Smooth muscle cell of the brain vasculature (primary cell): ENCODE data around the gene FOXK2.
"Not testable (repeated sequence)": the region's sequence is repeated elsewhere in the genome, so short reads cannot be mapped to it uniquely, and the experiment has no call there.

Source experiments
- DNase-seq: peaks from one replicate; pipeline ENCODE4 v3.0.0-alpha.2; 2012; ENCODE audit warnings: low read depth, low spot score

The FOXK2 gene

GRCh38 chr17:82531431-82531881 is 11.9 kb downstream of the FOXK2 start:
- no peak for DNase-seq

GRCh38 chr17:82534401-82534812 is 14.9 kb downstream of the FOXK2 start:
- DNase-seq = no peak

DNA sequence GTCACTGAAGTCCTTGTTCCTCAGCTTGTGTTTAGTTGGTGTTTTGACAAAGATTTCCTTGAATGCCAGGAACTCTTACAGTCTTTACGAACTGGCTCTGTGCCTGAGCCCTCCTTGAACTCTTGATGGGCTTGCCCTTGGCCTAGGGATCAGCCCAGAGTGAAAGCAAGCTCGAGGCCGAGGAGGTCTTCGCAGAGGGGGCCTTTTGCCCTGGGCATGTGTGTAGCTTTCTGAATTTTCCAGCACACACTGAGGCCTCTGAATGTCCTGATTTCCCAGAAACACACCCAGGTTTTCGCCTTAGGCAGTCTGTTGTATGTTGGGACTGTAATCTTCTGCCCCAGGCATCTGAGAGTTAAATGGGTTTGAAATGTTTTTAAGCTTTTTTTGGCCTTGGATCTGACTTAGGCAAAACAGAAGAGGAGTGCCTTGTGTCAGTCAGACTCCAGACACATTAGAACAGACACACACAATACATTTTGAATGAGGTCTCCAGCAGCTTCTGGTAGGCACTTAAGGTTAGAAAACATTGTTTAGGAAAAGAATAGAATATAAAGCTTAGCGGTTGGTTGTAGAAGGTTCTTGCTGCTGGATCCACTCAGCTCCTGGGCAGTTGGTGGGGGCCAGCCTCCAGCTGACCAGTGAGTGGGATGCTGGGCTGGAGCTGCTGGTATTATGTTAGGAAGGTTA is 17.1 kb downstream of the FOXK2 start:
- DNase-seq = no peak

GRCh38 chr17:82537228-82537627 is 17.7 kb downstream of the FOXK2 start:
- not testable (repeated sequence) for DNase-seq

DNA sequence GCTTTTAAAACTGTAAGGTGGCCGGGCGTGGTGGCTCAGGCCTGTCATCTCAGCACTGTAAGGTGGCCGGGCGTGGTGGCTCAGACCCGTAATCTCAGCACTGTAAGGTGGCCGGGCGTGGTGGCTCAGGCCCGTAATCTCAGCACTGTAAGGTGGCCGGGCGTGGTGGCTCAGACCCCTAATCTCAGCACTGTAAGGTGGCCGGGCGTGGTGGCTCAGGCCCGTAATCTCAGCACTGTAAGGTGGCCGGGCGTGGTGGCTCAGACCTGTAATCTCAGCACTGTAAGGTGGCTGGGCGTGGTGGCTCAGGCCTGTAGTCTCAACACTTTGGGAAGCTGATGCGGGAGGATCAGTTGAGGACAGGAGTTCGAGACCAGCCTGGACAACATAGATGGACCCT is 19.5 kb downstream of the FOXK2 start:
- DNase-seq = not testable (repeated sequence)

DNA sequence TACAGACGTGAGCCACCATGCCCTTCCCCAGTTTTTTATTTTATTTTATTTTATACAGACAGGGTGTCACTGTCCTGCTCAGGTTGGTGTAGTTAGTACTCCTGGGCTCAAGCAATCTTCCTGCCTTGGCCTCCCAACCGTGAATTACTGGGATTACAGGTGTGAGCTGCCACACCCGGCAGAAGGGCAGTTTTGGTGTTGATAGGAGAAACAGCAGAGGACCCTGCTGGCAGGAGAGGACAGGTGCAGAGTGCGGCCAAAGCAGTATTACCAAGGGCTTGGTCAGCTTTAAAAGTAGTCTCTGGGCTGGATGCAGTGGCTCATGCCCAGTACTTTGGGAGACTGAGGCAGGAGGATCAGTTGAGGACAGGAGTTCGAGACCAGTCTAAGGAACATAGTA is 22.9 kb downstream of the FOXK2 start:
- DNase-seq = no peak

- DNase-seq = no peak
These were observed 25.0 kb downstream of the FOXK2 start for GRCh38 chr17:82544431-82545070.

DNA sequence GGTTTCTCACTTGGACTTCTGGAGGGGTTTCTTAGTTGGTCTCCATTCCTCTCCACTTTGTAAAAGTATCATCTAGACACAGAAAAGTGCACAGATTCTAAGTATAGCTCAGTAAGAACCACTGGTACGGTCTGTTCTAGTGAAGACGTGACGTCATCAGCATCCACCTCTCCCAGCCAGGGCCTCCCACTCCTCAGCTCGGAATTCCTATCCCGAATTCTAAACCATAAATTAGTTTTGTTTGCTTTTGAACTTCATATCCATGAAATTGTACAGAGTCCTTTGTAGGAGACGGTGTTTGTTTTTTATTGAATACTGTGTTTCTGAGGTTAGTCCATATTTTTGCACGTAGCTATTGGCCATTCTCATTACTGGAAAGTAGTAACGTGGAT is 25.5 kb downstream of the FOXK2 start:
- no peak for DNase-seq

DNA sequence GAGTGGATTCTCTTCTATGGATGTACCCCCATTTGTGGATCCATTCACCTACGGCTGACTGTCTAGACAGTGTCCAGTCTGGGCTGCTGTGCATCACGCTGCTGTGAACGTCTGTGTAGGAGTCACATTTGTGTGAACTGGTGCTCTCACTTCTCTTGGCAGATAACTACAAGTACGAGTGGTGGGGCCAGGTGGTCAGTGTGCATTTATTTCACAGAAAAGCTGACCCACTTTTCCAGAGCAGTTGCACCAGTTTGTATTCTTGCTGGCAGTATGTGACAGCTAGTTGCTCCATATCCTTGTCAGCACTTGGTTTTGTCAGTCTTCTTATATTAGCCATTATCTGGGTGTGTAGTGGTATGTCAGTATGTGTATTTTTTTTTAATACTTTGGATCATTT is 28.4 kb downstream of the FOXK2 start:
- DNase-seq = no peak

- DNase-seq = no peak
These were observed 29.3 kb downstream of the FOXK2 start for GRCh38 chr17:82548681-82549303.

DNA sequence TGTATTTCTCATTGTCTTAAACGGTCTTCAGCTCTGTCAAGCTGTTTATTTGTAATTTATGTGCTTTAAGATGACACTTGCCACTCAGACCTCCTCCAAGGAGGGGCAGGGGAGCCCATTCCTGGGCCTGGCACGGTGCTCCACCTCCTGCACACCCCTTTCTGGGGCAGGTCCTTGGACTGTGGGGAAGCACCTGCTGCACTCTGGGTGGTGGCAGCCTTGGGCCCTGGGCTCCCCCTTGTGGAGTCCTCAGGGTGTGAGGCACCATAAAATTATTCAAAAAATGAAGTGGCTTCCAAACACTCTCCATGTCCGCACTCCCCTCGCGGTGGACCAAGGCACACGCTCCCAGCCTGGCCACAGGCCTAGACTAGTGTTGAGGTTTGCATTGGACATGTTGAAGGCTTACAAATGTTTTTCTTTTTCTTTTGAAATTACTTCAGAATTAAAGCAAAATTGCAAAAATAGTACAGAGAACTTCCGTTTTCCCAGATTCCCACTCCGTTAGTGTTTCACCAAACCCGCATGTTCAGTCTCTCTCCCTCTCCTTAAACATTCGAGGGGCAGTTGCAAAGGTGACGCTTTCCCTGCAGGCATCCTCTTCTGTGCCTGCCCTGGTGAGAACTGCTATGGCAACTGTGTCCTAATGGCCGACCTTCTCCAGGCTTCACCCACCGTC is 32.4 kb downstream of the FOXK2 start:
- no peak for DNase-seq

GRCh38 chr17:82552580-82552979 is 33.0 kb downstream of the FOXK2 start:
- DNase-seq = no peak

DNA sequence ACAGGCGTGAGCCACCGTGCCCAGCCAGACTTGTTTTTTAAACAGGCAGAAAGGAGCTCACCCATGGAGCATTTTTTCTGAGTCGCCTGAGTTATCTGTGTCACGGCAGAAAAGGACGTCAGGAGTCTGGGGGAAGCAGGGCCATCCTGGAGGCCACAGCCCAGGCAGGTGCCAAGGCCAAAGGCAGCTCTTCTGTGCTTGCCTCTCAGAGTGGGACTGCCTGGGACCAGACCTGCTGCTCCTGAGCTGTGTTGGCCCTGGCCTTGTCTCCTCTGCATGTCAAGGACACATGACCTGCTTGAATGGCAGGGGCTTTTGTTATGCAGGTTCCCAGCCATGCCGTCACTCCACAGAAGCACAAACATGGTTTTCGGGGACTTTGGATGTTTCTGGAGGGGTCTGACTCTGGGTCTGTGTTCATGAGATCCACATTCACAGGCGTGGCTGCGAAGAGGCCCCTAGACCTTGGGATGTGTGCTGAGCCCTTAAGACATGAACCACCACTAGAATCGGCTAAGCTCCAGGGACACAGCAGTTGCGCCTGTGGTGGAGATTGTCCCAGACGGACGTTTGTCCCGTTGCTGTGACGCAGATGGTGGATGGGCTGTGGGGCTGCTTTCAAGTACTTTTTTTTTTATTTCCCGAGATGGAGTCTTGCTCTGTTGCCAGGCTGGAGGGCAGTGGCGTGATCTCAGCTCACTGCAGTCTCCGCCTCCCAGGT is 33.8 kb downstream of the FOXK2 start:
- no peak for DNase-seq

DNA sequence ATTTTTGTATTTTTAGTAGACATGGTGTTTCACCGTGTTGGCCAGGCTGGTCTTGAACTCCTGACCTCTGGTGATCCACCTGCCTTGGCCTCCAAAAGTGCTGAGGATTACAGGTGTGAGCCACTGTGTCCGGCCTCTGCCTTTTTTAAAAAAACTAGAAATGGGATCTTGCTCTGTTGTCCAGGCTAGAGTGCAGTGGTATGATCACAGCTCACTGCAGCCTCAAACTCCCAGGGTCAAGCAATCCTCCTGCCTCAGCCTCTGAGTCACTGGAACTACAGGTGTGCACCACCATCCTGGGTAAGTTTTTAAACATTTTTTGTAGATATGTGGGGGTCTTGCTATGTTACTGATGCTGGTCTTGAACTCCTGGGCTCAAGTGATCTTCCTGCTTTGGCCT is 38.0 kb downstream of the FOXK2 start:
- DNase-seq = not testable (repeated sequence)

GRCh38 chr17:82559566-82560251 is 40.2 kb downstream of the FOXK2 start:
- no peak for DNase-seq

GRCh38 chr17:82560252-82560642 is 40.7 kb downstream of the FOXK2 start:
- DNase-seq = no peak

- no peak for DNase-seq
These were observed 41.4 kb downstream of the FOXK2 start for GRCh38 chr17:82560802-82561428.

GRCh38 chr17:82561429-82562035 is 42.0 kb downstream of the FOXK2 start:
- no peak for DNase-seq

DNA sequence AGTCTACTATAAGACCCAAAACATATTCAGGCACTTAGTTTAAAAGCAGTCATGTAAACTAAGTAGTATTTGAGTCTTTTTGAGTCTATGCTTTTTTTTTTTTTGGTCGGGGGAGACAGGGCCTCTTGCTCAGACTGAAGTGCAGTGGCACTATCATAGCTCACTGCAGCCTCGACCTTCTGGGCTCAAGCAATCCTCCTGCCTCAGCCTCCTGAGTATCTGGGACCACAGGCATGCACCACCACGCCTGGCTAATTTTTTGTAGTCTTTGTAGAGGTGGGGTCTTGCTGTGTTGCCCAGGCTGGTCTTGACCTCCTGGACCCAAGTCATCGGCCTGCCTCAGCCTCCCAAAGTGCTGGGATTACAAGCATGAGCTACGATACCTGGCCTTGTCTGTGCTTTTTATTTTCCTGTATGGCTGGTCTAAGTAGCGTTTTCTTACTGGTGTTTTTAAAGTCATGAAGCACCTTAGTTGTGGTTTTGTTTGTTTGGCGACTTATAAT is 43.2 kb downstream of the FOXK2 start:
- DNase-seq = not testable (repeated sequence)

DNA sequence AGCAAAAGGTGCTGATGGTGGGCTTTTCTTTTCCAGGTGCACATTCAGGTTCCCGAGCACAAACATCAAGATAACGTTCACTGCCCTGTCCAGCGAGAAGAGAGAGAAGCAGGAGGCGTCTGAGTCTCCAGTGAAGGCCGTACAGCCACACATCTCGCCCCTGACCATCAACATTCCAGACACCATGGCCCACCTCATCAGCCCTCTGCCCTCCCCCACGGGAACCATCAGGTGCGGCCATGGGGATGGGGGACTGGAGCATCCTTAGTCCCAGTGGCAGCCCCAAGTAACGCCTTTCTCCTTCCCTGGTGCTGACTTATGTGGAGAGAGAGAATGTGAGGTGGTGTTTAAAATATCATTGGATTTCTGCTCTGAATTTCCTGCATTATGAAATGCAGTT is 43.8 kb downstream of the FOXK2 start:
- no peak for DNase-seq
